Measurements from ENCODE around the gene BIVM. TPM values are rescaled to one million over a fixed set of nuclear protein-coding genes. Genes with fewer than 3 reads are reported as not detected.

Gene BIVM
- total RNA-seq (10 to 100 TPM in 1 of 5 experiments, 1 to 10 TPM in 4; 3.7 to 31.2 (median 4.9) TPM), polyA plus RNA-seq (1 to 10 TPM; 2.6 to 4.0 TPM), total RNA-seq (1.2 reads per million)

DNA sequence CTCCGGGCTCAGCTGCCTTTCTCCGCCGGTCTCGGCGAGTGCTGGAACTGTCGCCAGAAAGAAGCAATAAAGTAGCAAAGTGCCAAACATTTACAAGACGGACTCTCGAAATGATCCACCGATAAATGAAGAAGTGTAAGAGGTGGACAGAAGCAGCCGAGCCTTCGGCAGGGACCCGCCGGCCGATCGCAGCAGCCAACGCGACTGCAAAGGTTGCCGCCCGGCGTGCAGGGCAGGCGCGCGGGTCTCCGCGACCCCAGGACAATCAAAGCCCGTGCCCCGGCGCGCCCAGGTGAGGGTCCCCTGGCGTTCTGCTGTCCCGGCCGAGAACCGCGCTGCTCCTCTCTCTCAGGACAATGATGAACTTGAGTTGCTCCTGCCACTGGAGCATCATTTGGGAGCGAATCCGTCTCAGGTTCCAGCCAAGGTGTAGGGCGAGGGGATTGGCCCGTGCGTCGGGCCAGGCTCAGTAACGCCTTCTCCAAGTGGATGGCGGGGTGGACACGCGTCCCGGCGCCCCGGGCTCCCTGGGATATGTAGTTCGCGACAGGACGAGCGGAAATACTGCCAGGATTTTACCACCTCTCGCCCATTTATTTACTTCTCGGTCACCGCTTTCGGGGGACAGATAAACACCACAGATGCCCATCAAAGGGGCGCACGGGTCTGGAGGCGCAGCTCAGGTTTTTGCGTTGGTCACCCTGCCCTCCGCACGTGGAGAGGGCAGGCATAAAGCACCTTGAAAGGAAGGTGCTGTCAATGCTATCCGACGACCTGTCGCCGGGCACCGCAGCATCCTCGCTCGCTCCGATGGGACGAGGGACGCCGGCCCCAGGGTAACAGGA, at the start of gene BIVM, which contains the start of gene POGLUT2:
TSS of gene BIVM (plus strand) at position 539 of the 845 bp plus-strand sequence. CDS start 8,149 bp downstream, outside the sequence.
TSS of gene POGLUT2 (minus strand) at position 396 of the 845 bp plus-strand sequence. CDS start at position 90, 306 bp downstream.
- intact Hi-C loops (cut with micrococcal nuclease), result loop anchor here in 1 of 2 donors (1.0 to 5.0 kb wide), 3 partner anchors 26 to 407 kb away; partner anchors contain the start of genes TEX30 and TPP2

GRCh38 chr13:102751886-102752285, 47.0 kb upstream of the BIVM start:
- H3K27ac ChIP-seq (ENCODE audit: low read depth, low read length), result no peak overlapping the region
- CTCF ChIA-PET, result no interaction called here
- H3K36me3 ChIP-seq (ENCODE audit: control insufficient read depth in 2 of 3, insufficient read depth in 3 of 3, low read length in 3 of 3), result no peaks in the 10 kb centered on the region
- no peaks in the 10 kb centered on the region for H3K9me3 ChIP-seq (ENCODE audit: control insufficient read depth in 2 of 3, low read length in 3 of 3)
- Mint-ChIP-seq H3K9me3 (peaks cover 3 to 16% (median 8%) of the 10 kb centered on the region in 11 donors), H3K27ac (no peak overlapping the region), H3K27me3 (peaks cover 24 to 37% (median 32%) of the 10 kb centered on the region in 5 donors), H3K36me3 (peaks cover 8 to 21% (median 10%) of the 10 kb centered on the region in 5 donors), H3K4me1 (peaks cover 0 to 2% (median 0%) of the 10 kb centered on the region in 7 donors), H3K4me3 (no peak overlapping the region)
- no peaks in the 10 kb centered on the region for H3K4me1 ChIP-seq (ENCODE audit: control insufficient read depth in 2 of 2, insufficient read depth in 2 of 2, low read length in 2 of 2)
- POLR2A ChIA-PET, result no interaction called here
- H3K27me3 ChIP-seq (ENCODE audit: control insufficient read depth in 2 of 2, insufficient read depth in 2 of 2, low read length in 2 of 2), result no peaks in the 10 kb centered on the region
- DNase-seq (no peak), ATAC-seq (no peak)
- H3K4me3 ChIP-seq (ENCODE audit: low read length), result no peak overlapping the region
- intact Hi-C loops (cut with micrococcal nuclease), result no loop called here

More for the DNA sequence above, at the start of gene BIVM, which contains the start of gene POGLUT2:
- Histone ChIP-seq H3K27ac (ENCODE audit: low read depth, low read length) (no peak within 1 kb of the TSS), H3K4me1 (ENCODE audit: control insufficient read depth in 2 of 2, insufficient read depth in 2 of 2, low read length in 2 of 2) (peaks cover 6% of the 10 kb centered on the region in 2 donors), H3K27me3 (ENCODE audit: control insufficient read depth in 2 of 2, insufficient read depth in 2 of 2, low read length in 2 of 2) (peaks cover 0 to 3% of the 10 kb centered on the region in 2 donors), H3K4me3 (ENCODE audit: low read length) (peak within 1 kb of the TSS; percentile 74), H3K9me3 (ENCODE audit: control insufficient read depth in 2 of 3, low read length in 3 of 3) (no peaks in the 10 kb centered on the region), H3K36me3 (ENCODE audit: control insufficient read depth in 2 of 3, insufficient read depth in 3 of 3, low read length in 3 of 3) (no peaks in the 10 kb centered on the region)
- DNase-seq (peak; percentile 25 to 84 (median 33)), ATAC-seq (peak; percentile 74)
- H3K36me3 Mint-ChIP-seq, result peaks cover 0 to 6% (median 0%) of the 10 kb centered on the region in 5 donors
- POLR2A ChIA-PET, result interaction anchor here (1.8 to 2.3 kb wide), 2 partner anchors 47 to 203 kb away, joined by 6 to 12 read pairs; partner anchors contain the start of genes ERCC5 and TPP2
- CTCF ChIA-PET, result no interaction called here
- peaks cover 6 to 36% (median 19%) of the 10 kb centered on the region in 7 donors for H3K4me1 Mint-ChIP-seq
- H3K27ac Mint-ChIP-seq, result peak within 1 kb of the TSS in 5 of 9 donors; percentile 4 to 90 (median 66)
- H3K4me3 Mint-ChIP-seq, result peak within 1 kb of the TSS; percentile 84 to 98 (median 87)
- H3K9me3 Mint-ChIP-seq, result no peaks in the 10 kb centered on the region
- H3K27me3 Mint-ChIP-seq, result peaks cover 0 to 34% (median 21%) of the 10 kb centered on the region in 5 donors

DNA sequence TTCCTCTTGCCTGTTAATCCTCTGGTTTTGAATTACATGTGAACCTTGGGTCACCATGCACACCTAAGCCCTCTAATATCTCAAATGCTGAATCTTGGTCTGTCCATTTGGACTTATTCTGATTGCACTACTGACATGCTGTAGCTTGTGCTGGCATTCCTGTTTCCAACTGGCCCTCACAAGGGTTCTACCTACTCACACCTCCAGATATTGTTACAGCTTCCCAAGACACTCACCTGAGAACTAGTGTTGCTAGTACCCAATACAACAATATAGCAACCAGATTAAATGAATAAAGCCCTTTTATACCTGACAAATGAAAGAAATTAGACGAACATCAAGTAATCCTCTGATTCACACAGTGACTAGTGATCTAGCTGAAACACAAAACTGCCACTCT, 41.9 kb upstream of the BIVM start:
- Mint-ChIP-seq H3K36me3 (peaks cover 0 to 2% (median 0%) of the 10 kb centered on the region in 5 donors), H3K27me3 (peaks cover 0 to 5% (median 3%) of the 10 kb centered on the region in 5 donors), H3K4me1 (no peaks in the 10 kb centered on the region), H3K27ac (no peak overlapping the region), H3K9me3 (peaks cover 0 to 6% (median 2%) of the 10 kb centered on the region in 11 donors), H3K4me3 (no peak overlapping the region)
- Histone ChIP-seq H3K27ac (ENCODE audit: low read depth, low read length) (no peak overlapping the region), H3K4me3 (ENCODE audit: low read length) (no peak overlapping the region), H3K9me3 (ENCODE audit: control insufficient read depth in 2 of 3, low read length in 3 of 3) (no peaks in the 10 kb centered on the region), H3K36me3 (ENCODE audit: control insufficient read depth in 2 of 3, insufficient read depth in 3 of 3, low read length in 3 of 3) (no peaks in the 10 kb centered on the region), H3K4me1 (ENCODE audit: control insufficient read depth in 2 of 2, insufficient read depth in 2 of 2, low read length in 2 of 2) (no peaks in the 10 kb centered on the region), H3K27me3 (ENCODE audit: control insufficient read depth in 2 of 2, insufficient read depth in 2 of 2, low read length in 2 of 2) (no peaks in the 10 kb centered on the region)
- no peak for DNase-seq
- ATAC-seq, result no peak
- ChIA-PET CTCF (no interaction called here), POLR2A (no interaction called here)
- intact Hi-C loops (cut with micrococcal nuclease), result no loop called here

DNA sequence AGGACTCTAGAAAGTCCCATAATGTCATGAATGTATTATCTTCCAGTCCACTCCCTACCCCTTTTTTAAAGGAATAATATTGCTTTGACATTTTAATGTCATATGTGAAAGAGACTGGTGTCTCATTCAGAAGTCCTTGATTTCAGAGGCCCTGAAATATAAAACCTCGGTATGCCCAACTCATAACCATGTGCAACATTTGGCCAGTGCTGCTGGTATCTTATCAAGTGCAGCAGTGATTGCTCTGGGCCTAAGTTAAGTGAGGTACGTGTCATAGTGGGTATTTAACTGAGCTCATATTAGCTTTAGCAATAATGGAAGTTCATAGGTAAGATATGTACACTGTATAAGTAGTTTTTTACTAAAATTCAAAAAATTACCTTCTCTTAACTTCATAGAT, 40.1 kb upstream of the BIVM start:
- H3K27me3 ChIP-seq (ENCODE audit: control insufficient read depth in 2 of 2, insufficient read depth in 2 of 2, low read length in 2 of 2), result no peaks in the 10 kb centered on the region
- ATAC-seq (no peak), DNase-seq (no peak)
- H3K9me3 Mint-ChIP-seq, result no peaks in the 10 kb centered on the region
- H3K36me3 ChIP-seq (ENCODE audit: control insufficient read depth in 2 of 3, insufficient read depth in 3 of 3, low read length in 3 of 3), result no peaks in the 10 kb centered on the region
- no peak overlapping the region for H3K27ac ChIP-seq (ENCODE audit: low read depth, low read length)
- no peaks in the 10 kb centered on the region for H3K36me3 Mint-ChIP-seq
- H3K4me3 ChIP-seq (ENCODE audit: low read length), result no peak overlapping the region
- no peaks in the 10 kb centered on the region for H3K4me1 ChIP-seq (ENCODE audit: control insufficient read depth in 2 of 2, insufficient read depth in 2 of 2, low read length in 2 of 2)
- CTCF ChIA-PET, result no interaction called here
- no peaks in the 10 kb centered on the region for H3K9me3 ChIP-seq (ENCODE audit: control insufficient read depth in 2 of 3, low read length in 3 of 3)
- H3K27ac Mint-ChIP-seq, result no peak overlapping the region
- intact Hi-C loops (cut with micrococcal nuclease), result no loop called here
- POLR2A ChIA-PET, result no interaction called here
- H3K4me1 Mint-ChIP-seq, result no peaks in the 10 kb centered on the region
- H3K27me3 Mint-ChIP-seq, result peaks cover 0 to 5% (median 0%) of the 10 kb centered on the region in 5 donors
- H3K4me3 Mint-ChIP-seq, result no peak overlapping the region

DNA sequence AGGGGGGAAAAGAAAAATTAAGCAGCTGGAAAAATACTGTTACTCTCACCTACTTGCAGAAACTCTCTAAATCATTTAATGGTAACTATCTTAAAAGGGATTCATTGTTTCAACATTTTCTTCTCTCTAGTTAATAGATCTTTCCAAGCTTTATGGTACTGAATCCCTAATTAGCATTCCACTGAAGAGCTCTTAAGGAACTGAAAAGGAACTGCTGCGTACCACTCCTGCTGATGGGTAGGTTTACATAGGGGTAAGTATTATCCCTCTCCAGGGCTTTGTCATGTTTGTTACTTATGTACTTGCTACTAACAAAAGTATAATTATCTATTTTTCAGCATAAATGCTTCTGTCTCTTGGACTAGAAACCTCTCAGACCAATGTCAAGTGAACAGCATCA, 37.8 kb upstream of the BIVM start:
- no peaks in the 10 kb centered on the region for H3K4me1 ChIP-seq (ENCODE audit: control insufficient read depth in 2 of 2, insufficient read depth in 2 of 2, low read length in 2 of 2)
- no peaks in the 10 kb centered on the region for H3K9me3 ChIP-seq (ENCODE audit: control insufficient read depth in 2 of 3, low read length in 3 of 3)
- no peak for ATAC-seq
- no peak overlapping the region for H3K27ac ChIP-seq (ENCODE audit: low read depth, low read length)
- no peaks in the 10 kb centered on the region for H3K9me3 Mint-ChIP-seq
- H3K27me3 Mint-ChIP-seq, result peaks cover 0 to 5% (median 0%) of the 10 kb centered on the region in 5 donors
- H3K36me3 ChIP-seq (ENCODE audit: control insufficient read depth in 2 of 3, insufficient read depth in 3 of 3, low read length in 3 of 3), result no peaks in the 10 kb centered on the region
- H3K36me3 Mint-ChIP-seq, result no peaks in the 10 kb centered on the region
- no peaks in the 10 kb centered on the region for H3K27me3 ChIP-seq (ENCODE audit: control insufficient read depth in 2 of 2, insufficient read depth in 2 of 2, low read length in 2 of 2)
- peaks cover 0 to 4% (median 0%) of the 10 kb centered on the region in 7 donors for H3K4me1 Mint-ChIP-seq
- no peak overlapping the region for H3K27ac Mint-ChIP-seq
- CTCF ChIA-PET, result no interaction called here
- DNase-seq, result no peak
- intact Hi-C loops (cut with micrococcal nuclease), result no loop called here
- H3K4me3 ChIP-seq (ENCODE audit: low read length), result no peak overlapping the region
- POLR2A ChIA-PET, result no interaction called here
- H3K4me3 Mint-ChIP-seq, result no peak overlapping the region

- POLR2A ChIA-PET, result interaction anchor here (1.3 kb wide), 1 partner anchor 10 kb away, joined by 6 read pairs; the partner anchor contains the start of gene TEX30
- no peak for DNase-seq
- peaks cover 0 to 4% (median 0%) of the 10 kb centered on the region in 7 donors for H3K4me1 Mint-ChIP-seq
- CTCF ChIA-PET, result no interaction called here
- intact Hi-C loops (cut with micrococcal nuclease), result no loop called here
- H3K27me3 ChIP-seq (ENCODE audit: control insufficient read depth in 2 of 2, insufficient read depth in 2 of 2, low read length in 2 of 2), result no peaks in the 10 kb centered on the region
- no peaks in the 10 kb centered on the region for H3K9me3 Mint-ChIP-seq
- H3K9me3 ChIP-seq (ENCODE audit: control insufficient read depth in 2 of 3, low read length in 3 of 3), result no peaks in the 10 kb centered on the region
- H3K36me3 Mint-ChIP-seq, result peaks cover 0 to 6% (median 0%) of the 10 kb centered on the region in 5 donors
- H3K27ac ChIP-seq (ENCODE audit: low read depth, low read length), result no peak overlapping the region
- no peaks in the 10 kb centered on the region for H3K4me1 ChIP-seq (ENCODE audit: control insufficient read depth in 2 of 2, insufficient read depth in 2 of 2, low read length in 2 of 2)
- no peak overlapping the region for H3K4me3 Mint-ChIP-seq
- H3K4me3 ChIP-seq (ENCODE audit: low read length), result no peak overlapping the region
- no peaks in the 10 kb centered on the region for H3K36me3 ChIP-seq (ENCODE audit: control insufficient read depth in 2 of 3, insufficient read depth in 3 of 3, low read length in 3 of 3)
- H3K27ac Mint-ChIP-seq, result no peak overlapping the region
- no peaks in the 10 kb centered on the region for H3K27me3 Mint-ChIP-seq
- ATAC-seq, result no peak
Observed at GRCh38 chr13:102763741-102764140, 35.2 kb upstream of the BIVM start.

All from naive thymus-derived CD4-positive, alpha-beta T cell (primary cell).